Uterus (tissue), 2 donors: ENCODE measurements around the gene ZDHHC14.

ENCODE experiments used
- POLR2A ChIP-seq, 2 donors: fragments of 450-650 bp; IDR thresholded peaks; one replicate each; pipeline ENCODE4 v1.6.1; 2016; ENCODE audit warnings: antibody characterized with exemption in 2 of 2, mild to moderate bottlenecking in 1 of 2, moderate library complexity in 1 of 2
- TF ChIP-seq, protein P1 (sequence below), 4 experiments: fragments of 200-600 bp in 2 of 4; fragments of 450-650 bp in 2 of 4; sonication (generic) in 2 of 4; IDR thresholded peaks; one replicate each; pipeline ENCODE4 v1.5.1; 2016 to 2019; ENCODE audit warnings: antibody characterized with exemption in 4 of 4, mild to moderate bottlenecking in 2 of 4, moderate library complexity in 1 of 4

DNA sequence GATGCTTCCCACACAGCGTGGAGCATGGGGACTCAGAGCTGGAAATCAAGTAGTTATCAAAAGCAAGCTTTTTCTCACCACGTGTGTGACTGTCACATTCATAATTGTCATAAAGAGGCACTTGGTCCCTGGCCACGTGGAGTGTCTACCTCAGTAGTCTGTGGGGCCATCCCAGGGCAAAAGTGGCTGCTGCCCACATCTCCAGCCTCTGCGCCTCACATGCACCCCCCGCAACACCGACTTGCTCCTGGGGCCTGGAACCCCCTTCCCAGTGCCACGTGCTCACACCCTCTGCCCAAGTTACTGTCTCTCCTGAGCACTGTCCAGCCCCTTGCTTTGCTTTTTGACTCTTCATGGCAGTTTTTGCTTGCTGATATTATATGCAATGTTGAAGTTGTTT lies 308.9 kb downstream of the ZDHHC14 start:
- no peak for TF ChIP-seq POLR2A (IDR thresholded peaks at IDR 0.05)
- TF ChIP-seq, protein P1, sequence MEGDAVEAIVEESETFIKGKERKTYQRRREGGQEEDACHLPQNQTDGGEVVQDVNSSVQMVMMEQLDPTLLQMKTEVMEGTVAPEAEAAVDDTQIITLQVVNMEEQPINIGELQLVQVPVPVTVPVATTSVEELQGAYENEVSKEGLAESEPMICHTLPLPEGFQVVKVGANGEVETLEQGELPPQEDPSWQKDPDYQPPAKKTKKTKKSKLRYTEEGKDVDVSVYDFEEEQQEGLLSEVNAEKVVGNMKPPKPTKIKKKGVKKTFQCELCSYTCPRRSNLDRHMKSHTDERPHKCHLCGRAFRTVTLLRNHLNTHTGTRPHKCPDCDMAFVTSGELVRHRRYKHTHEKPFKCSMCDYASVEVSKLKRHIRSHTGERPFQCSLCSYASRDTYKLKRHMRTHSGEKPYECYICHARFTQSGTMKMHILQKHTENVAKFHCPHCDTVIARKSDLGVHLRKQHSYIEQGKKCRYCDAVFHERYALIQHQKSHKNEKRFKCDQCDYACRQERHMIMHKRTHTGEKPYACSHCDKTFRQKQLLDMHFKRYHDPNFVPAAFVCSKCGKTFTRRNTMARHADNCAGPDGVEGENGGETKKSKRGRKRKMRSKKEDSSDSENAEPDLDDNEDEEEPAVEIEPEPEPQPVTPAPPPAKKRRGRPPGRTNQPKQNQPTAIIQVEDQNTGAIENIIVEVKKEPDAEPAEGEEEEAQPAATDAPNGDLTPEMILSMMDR (IDR thresholded peaks at IDR 0.05): no peak
